HepG2 (cell line): ENCODE data around the gene TRPC1. TPM values are rescaled to one million over a fixed set of nuclear protein-coding genes. Genes with fewer than 3 reads are reported as not detected.

Source experiments
- DZIP1 ChIP-seq: sonication (generic); formaldehyde crosslinking; IDR thresholded peaks from 2 replicates; pipeline ENCODE4 v1.5.0; 2020; ENCODE audit warnings: mild to moderate bottlenecking, missing genetic modification reagents
- FOXO1 ChIP-seq: sonication (generic); formaldehyde crosslinking; IDR thresholded peaks from 2 replicates; pipeline ENCODE4 v1.4.0; 2020; ENCODE audit warnings: missing genetic modification reagents
- ISL2 ChIP-seq: sonication (generic); formaldehyde crosslinking; IDR thresholded peaks from 2 replicates; pipeline ENCODE4 v1.5.0; 2020; ENCODE audit warnings: missing genetic modification reagents
- ONECUT2 ChIP-seq: sonication (generic); formaldehyde crosslinking; IDR thresholded peaks from 2 replicates; pipeline ENCODE4 v1.4.0; 2020; ENCODE audit warnings: missing genetic modification reagents
- PAF1 ChIP-seq: IDR thresholded peaks from 2 replicates; pipeline ENCODE4 v1.6.1; 2016; ENCODE audit warnings: missing genetic modification reagents, missing compliant biosample characterization
- ZNF138 ChIP-seq: sonication (generic); formaldehyde crosslinking; IDR thresholded peaks from 2 replicates; pipeline ENCODE4 v1.5.0; 2020; ENCODE audit warnings: mild to moderate bottlenecking, low read depth, missing genetic modification reagents
- ZNF256 ChIP-seq: sonication (generic); formaldehyde crosslinking; conservative IDR thresholded peaks from 2 replicates; pipeline ENCODE4 v1.4.0; 2020; ENCODE audit warnings: missing genetic modification reagents
- ZNF274 ChIP-seq: sonication (generic); formaldehyde crosslinking; IDR thresholded peaks from 2 replicates; pipeline ENCODE4 v1.5.1; 2020; ENCODE audit warnings: mild to moderate bottlenecking, missing genetic modification reagents
- ZNF609 ChIP-seq: sonication (generic); formaldehyde crosslinking; IDR thresholded peaks from 2 replicates; pipeline ENCODE4 v1.4.0; 2020; ENCODE audit warnings: mild to moderate bottlenecking, missing genetic modification reagents, borderline replicate concordance
- ZNF614 ChIP-seq: IDR thresholded peaks from 2 replicates; pipeline ENCODE4 v1.6.1; 2018; ENCODE audit warnings: missing biosample characterization, missing genetic modification reagents, inconsistent platforms, borderline replicate concordance
- ZNF672 ChIP-seq: sonication (generic); formaldehyde crosslinking; IDR thresholded peaks from 2 replicates; pipeline ENCODE4 v1.8.1; 2022; ENCODE audit warnings: missing genetic modification reagents
- ZNF850 ChIP-seq: sonication (generic); formaldehyde crosslinking; conservative IDR thresholded peaks from 2 replicates; pipeline ENCODE4 v1.9.0; 2021; ENCODE audit warnings: mild to moderate bottlenecking, missing genetic modification reagents
- ZNF878 ChIP-seq: sonication (generic); formaldehyde crosslinking; IDR thresholded peaks from 2 replicates; pipeline ENCODE4 v1.8.1; 2023; ENCODE audit warnings: mild to moderate bottlenecking, missing genetic modification reagents, moderate library complexity
- polyA plus RNA-seq, 8 experiments: library from polyadenylated mRNA; depleted of rRNA in 3 of 8; stranded (reverse) in 7 of 8; unstranded in 1 of 8; fragments of >200 nt; fragmentation: Illumina TruSeq in 4 of 8; extraction: Trizol in 4 of 8; gene quantifications; 2 replicates each; pipeline versions ENCODE4 v1.2.1 to v1.2.3, GENCODE V29; 2011 to 2016; ENCODE audit warnings: low read depth in 4 of 8, missing spikeins in 1 of 8, mixed read lengths in 1 of 8; ENCODE audit not compliant: insufficient read depth in 1 of 8
- total RNA-seq, 5 experiments: library from RNA; depleted of rRNA; stranded (reverse); fragments of >200 nt; fragmentation: Illumina TruSeq; extraction: Trizol; gene quantifications; 2 replicates each; pipeline ENCODE4 v1.2.3, GENCODE V29; 2016; ENCODE audit warnings: low read depth in 1 of 5
- TF ChIP-seq, protein P1 (sequence below): IDR thresholded peaks from 2 replicates; pipeline ENCODE4 v1.6.1; 2018; ENCODE audit warnings: missing genetic modification reagents
- TF ChIP-seq, protein P2 (sequence below): sonication (generic); formaldehyde crosslinking; IDR thresholded peaks from 2 replicates; pipeline ENCODE4 v1.9.0; 2021; ENCODE audit warnings: missing genetic modification reagents, borderline replicate concordance

Gene TRPC1
- total and polyA plus RNA-seq, 2 of the 13 experiments (the other 11 are each of a cell fraction or from before 2014, with no cell fraction given): 10.8 to 13.1 TPM

GRCh38 chr3:142846779-142847577 lies 123.1 kb downstream of the TRPC1 start (continued):
- TF ChIP-seq, protein P1, sequence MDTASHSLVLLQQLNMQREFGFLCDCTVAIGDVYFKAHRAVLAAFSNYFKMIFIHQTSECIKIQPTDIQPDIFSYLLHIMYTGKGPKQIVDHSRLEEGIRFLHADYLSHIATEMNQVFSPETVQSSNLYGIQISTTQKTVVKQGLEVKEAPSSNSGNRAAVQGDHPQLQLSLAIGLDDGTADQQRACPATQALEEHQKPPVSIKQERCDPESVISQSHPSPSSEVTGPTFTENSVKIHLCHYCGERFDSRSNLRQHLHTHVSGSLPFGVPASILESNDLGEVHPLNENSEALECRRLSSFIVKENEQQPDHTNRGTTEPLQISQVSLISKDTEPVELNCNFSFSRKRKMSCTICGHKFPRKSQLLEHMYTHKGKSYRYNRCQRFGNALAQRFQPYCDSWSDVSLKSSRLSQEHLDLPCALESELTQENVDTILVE (CRISPR knock-in tag): peak; percentile 56; the same call in 1 of the 2 replicates
- TF ChIP-seq ZNF614 (CRISPR knock-in tag): peak; percentile 43; the same call in 1 of the 2 replicates
- TF ChIP-seq ZNF274: no peak
- TF ChIP-seq ONECUT2 (CRISPR knock-in tag): peak; percentile 93
- TF ChIP-seq ZNF256 (CRISPR knock-in tag): no peak
- TF ChIP-seq PAF1 (CRISPR knock-in tag): no peak
- peak; percentile 55; the same call in 1 of the 2 replicates for TF ChIP-seq ZNF878 (CRISPR knock-in tag)
- TF ChIP-seq ZNF609: peak; percentile 79; the same call in 1 of the 2 replicates
- no peak for TF ChIP-seq DZIP1 (CRISPR knock-in tag)
- TF ChIP-seq ISL2 (CRISPR knock-in tag): peak; percentile 89; the same call in 1 of the 2 replicates
- no peak for TF ChIP-seq ZNF850
- TF ChIP-seq, protein P2, sequence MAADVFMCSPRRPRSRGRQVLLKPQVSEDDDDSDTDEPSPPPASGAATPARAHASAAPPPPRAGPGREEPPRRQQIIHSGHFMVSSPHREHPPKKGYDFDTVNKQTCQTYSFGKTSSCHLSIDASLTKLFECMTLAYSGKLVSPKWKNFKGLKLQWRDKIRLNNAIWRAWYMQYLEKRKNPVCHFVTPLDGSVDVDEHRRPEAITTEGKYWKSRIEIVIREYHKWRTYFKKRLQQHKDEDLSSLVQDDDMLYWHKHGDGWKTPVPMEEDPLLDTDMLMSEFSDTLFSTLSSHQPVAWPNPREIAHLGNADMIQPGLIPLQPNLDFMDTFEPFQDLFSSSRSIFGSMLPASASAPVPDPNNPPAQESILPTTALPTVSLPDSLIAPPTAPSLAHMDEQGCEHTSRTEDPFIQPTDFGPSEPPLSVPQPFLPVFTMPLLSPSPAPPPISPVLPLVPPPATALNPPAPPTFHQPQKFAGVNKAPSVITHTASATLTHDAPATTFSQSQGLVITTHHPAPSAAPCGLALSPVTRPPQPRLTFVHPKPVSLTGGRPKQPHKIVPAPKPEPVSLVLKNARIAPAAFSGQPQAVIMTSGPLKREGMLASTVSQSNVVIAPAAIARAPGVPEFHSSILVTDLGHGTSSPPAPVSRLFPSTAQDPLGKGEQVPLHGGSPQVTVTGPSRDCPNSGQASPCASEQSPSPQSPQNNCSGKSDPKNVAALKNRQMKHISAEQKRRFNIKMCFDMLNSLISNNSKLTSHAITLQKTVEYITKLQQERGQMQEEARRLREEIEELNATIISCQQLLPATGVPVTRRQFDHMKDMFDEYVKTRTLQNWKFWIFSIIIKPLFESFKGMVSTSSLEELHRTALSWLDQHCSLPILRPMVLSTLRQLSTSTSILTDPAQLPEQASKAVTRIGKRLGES: no peak
- TF ChIP-seq ZNF672 (CRISPR knock-in tag): no peak
- no peak for TF ChIP-seq ZNF138 (CRISPR knock-in tag)
- peak; percentile 86; the same call in 1 of the 2 replicates for TF ChIP-seq FOXO1 (CRISPR knock-in tag)
